IMR-90 (cell line): ENCODE data around the gene NELL1. TPM values are rescaled to one million over a fixed set of nuclear protein-coding genes. Genes with fewer than 3 reads are reported as not detected.

Experiments
- ATAC-seq: fragments of 200-7000 bp; cut with Tn5 transposase; 2 replicates; pipeline ENCODE4 v1.9.1; 2020; ENCODE audit warnings: low read depth, mild to moderate bottlenecking, moderate library complexity
- BruUV-seq: library from RNA; stranded (reverse); fragments of 400-500 nt; replicated peaks from 2 replicates; lab custom pipeline; 2021; lab: Mats Ljungman, UMichigan
- CTCF ChIA-PET: fragments of 300-600 bp; formaldehyde crosslinking; extraction: SDS; loops from one replicate; lab custom pipeline; 2021; ENCODE audit warnings: antibody characterized with exemption; lab: Yijun Ruan, JAX
- POLR2A ChIA-PET: fragments of 300-600 bp; sonication (Branson Sonifier 250); formaldehyde crosslinking; loops from one replicate; lab custom pipeline; 2022; ENCODE audit warnings: antibody characterized with exemption; ENCODE audit not compliant: unreplicated experiment; lab: Charles Lee
- DNase-seq: peaks from one replicate; pipeline ENCODE4 v3.0.0; 2013
- H2AFZ ChIP-seq: replicated peaks from 2 replicates; pipeline ENCODE3; 2013; ENCODE audit warnings: low read length, mild to moderate bottlenecking; ENCODE audit not compliant: poor library complexity
- H2AK5ac ChIP-seq: 2 replicates; pipeline ENCODE4 v1.6.1; 2013; ENCODE audit warnings: low read depth, low read length, inconsistent platforms
- H2AK9ac ChIP-seq: replicated peaks from 2 replicates; pipeline ENCODE3; 2013; ENCODE audit warnings: mild to moderate bottlenecking, low read depth, low read length, moderate library complexity; ENCODE audit not compliant: poor library complexity
- H2BK120ac ChIP-seq: 2 replicates; pipeline ENCODE4 v1.6.1; 2013; ENCODE audit warnings: low read depth, low read length, inconsistent platforms
- H2BK15ac ChIP-seq: 3 replicates; pipeline ENCODE4 v1.6.1; 2013; ENCODE audit warnings: low read depth, low read length, inconsistent platforms
- H2BK20ac ChIP-seq: 2 replicates; pipeline ENCODE4 v1.6.1; 2013; ENCODE audit warnings: low read depth, mild to moderate bottlenecking, inconsistent platforms, low read length, moderate library complexity
- H2BK5ac ChIP-seq: 2 replicates; pipeline ENCODE4 v1.6.1; 2013; ENCODE audit warnings: mild to moderate bottlenecking, low read depth, low read length, inconsistent platforms; ENCODE audit not compliant: poor library complexity, severe bottlenecking
- H3K14ac ChIP-seq: replicated peaks from 2 replicates; pipeline ENCODE4 v1.6.1; 2013; ENCODE audit warnings: low read depth, low read length, inconsistent platforms
- H3K18ac ChIP-seq: 2 replicates; pipeline ENCODE4 v1.6.1; 2013; ENCODE audit warnings: low read depth, low read length, control low read depth
- H3K23ac ChIP-seq: 2 replicates; pipeline ENCODE4 v1.6.1; 2013; ENCODE audit warnings: low read depth, low read length, inconsistent platforms
- H3K27ac ChIP-seq: 2 replicates; pipeline ENCODE4 v1.5.1; 2013; ENCODE audit warnings: mild to moderate bottlenecking, control low read depth, low read length; ENCODE audit not compliant: insufficient read depth
- H3K27me3 ChIP-seq: 2 replicates; pipeline ENCODE4 v1.6.1; 2013; ENCODE audit warnings: low read length; ENCODE audit not compliant: control insufficient read depth, insufficient read depth
- H3K36me3 ChIP-seq: 2 replicates; pipeline ENCODE4 v1.6.1; 2013; ENCODE audit warnings: low read length, mixed read lengths; ENCODE audit not compliant: control insufficient read depth, insufficient read depth
- H3K4ac ChIP-seq: 2 replicates; pipeline ENCODE4 v1.6.1; 2013; ENCODE audit warnings: low read depth, low read length, inconsistent platforms
- H3K4me1 ChIP-seq: 2 replicates; pipeline ENCODE4 v1.6.1; 2013; ENCODE audit warnings: low read length, mixed read lengths; ENCODE audit not compliant: control insufficient read depth, insufficient read depth
- H3K4me2 ChIP-seq: 2 replicates; pipeline ENCODE4 v1.6.1; 2013; ENCODE audit warnings: low read depth, mild to moderate bottlenecking, control low read depth, low read length, moderate library complexity
- H3K4me3 ChIP-seq: 2 replicates; pipeline ENCODE4 v1.5.1; 2013; ENCODE audit warnings: low read depth, mild to moderate bottlenecking, control low read depth, low read length, moderate library complexity; ENCODE audit not compliant: insufficient read depth
- H3K56ac ChIP-seq: 2 replicates; pipeline ENCODE4 v1.6.1; 2013; ENCODE audit warnings: low read length, inconsistent platforms; ENCODE audit not compliant: insufficient read depth; ENCODE audit errors: extremely low read depth
- H3K79me1 ChIP-seq, 2 experiments: 2 replicates each; pipeline ENCODE4 v1.6.1; 2013; ENCODE audit warnings: low read length in 2 of 2, inconsistent platforms in 1 of 2, low read depth in 1 of 2
- H3K9ac ChIP-seq: 2 replicates; pipeline ENCODE4 v1.6.1; 2013; ENCODE audit warnings: low read depth, low read length, control low read depth
- H3K9me1 ChIP-seq: 2 replicates; pipeline ENCODE4 v1.6.1; 2013; ENCODE audit warnings: low read length, inconsistent platforms; ENCODE audit not compliant: insufficient read depth
- H3K9me3 ChIP-seq: 2 replicates; pipeline ENCODE4 v1.6.1; 2013; ENCODE audit warnings: low read length; ENCODE audit not compliant: control insufficient read depth, insufficient read depth
- H4K20me1 ChIP-seq: 2 replicates; pipeline ENCODE4 v1.6.1; 2013; ENCODE audit warnings: low read length, inconsistent platforms; ENCODE audit not compliant: insufficient read depth
- H4K5ac ChIP-seq: 2 replicates; pipeline ENCODE4 v1.6.1; 2013; ENCODE audit warnings: mild to moderate bottlenecking, low read depth, low read length, control low read depth
- H4K8ac ChIP-seq, 2 experiments: 2 replicates each; pipeline ENCODE4 v1.6.1; 2013; ENCODE audit warnings: low read depth in 2 of 2, low read length in 2 of 2, control low read depth in 1 of 2, inconsistent platforms in 1 of 2
- H4K91ac ChIP-seq: 2 replicates; pipeline ENCODE4 v1.6.1; 2013; ENCODE audit warnings: low read depth, low read length, inconsistent platforms; ENCODE audit not compliant: insufficient read depth
- BHLHE40 ChIP-seq: fragments of 150-350 bp; IDR thresholded peaks from 2 replicates; pipeline ENCODE4 v1.6.1; 2016; ENCODE audit warnings: mild to moderate bottlenecking, low read depth, low read length
- CHD1 ChIP-seq: IDR thresholded peaks from 2 replicates; pipeline ENCODE4 v1.6.1; 2012; ENCODE audit warnings: low read depth, low read length, improper control_type of control experiment
- MAFK ChIP-seq: IDR thresholded peaks from 2 replicates; pipeline ENCODE4 v1.6.1; 2012; ENCODE audit warnings: low read depth, low read length, improper control_type of control experiment
- MXI1 ChIP-seq: IDR thresholded peaks from 2 replicates; pipeline ENCODE4 v1.6.1; 2012; ENCODE audit warnings: low read depth, mild to moderate bottlenecking, low read length, moderate library complexity, borderline replicate concordance
- NFE2L2 ChIP-seq: fragments of 150-350 bp; IDR thresholded peaks from 2 replicates; pipeline ENCODE4 v1.6.1; 2016; ENCODE audit warnings: low read depth, mild to moderate bottlenecking, low read length
- POLR2A ChIP-seq: IDR thresholded peaks from 2 replicates; pipeline ENCODE4 v1.6.1; 2012; ENCODE audit warnings: mild to moderate bottlenecking, low read depth, low read length
- RAD21 ChIP-seq: IDR thresholded peaks from 2 replicates; pipeline ENCODE4 v1.6.1; 2012; ENCODE audit warnings: low read length, improper control_type of control experiment
- SMC3 ChIP-seq: fragments of 150-350 bp; IDR thresholded peaks from 2 replicates; pipeline ENCODE4 v1.6.1; 2016; ENCODE audit warnings: low read depth, mild to moderate bottlenecking, antibody characterized with exemption, low read length, moderate library complexity
- WGBS, 2 experiments: methylation state at CpG; one replicate each; pipeline versions ENCODE4 v1.1.5 to v1.1.7; 2013; ENCODE audit warnings: missing lambda C conversion rate in 2 of 2; ENCODE audit not compliant: insufficient read length in 1 of 2; ENCODE audit errors: extremely low coverage in 2 of 2; 5-methylcytosine and 5-hydroxymethylcytosine counted together
- dilution Hi-C: fragments of 300-500 bp; cut with HindIII; formaldehyde crosslinking; loops from one replicate; pipeline ENCODE4 v1.14.3; 2018; ENCODE audit warnings: low sequenced_read_pairs; ENCODE audit not compliant: unreplicated experiment
- in situ Hi-C: fragments of 300-500 bp; cut with MboI; formaldehyde crosslinking; loops from 3 replicates; pipeline ENCODE4 v1.14.3; 2019; ENCODE audit warnings: low sequenced_read_pairs, inconsistent platforms, mixed read lengths
- intact Hi-C: fragments of 100-400 bp; cut with micrococcal nuclease; formaldehyde crosslinking; loops from 2 replicates; pipeline ENCODE4 v1.10.0; 2022
- polyA plus RNA-seq, 3 experiments: library from polyadenylated mRNA; depleted of rRNA; stranded (reverse); fragments of >200 nt; gene quantifications; 2 replicates each; pipeline ENCODE4 v1.2.3, GENCODE V29; 2012; ENCODE audit warnings: low replicate concordance in 1 of 3
- total RNA-seq: library from RNA; depleted of rRNA; stranded (reverse); fragments of >200 nt; gene quantifications from 2 replicates; pipeline ENCODE4 v1.2.3, GENCODE V29; 2012
- TF ChIP-seq, protein P1 (sequence below): fragments of 150-350 bp; IDR thresholded peaks from 2 replicates; pipeline ENCODE4 v1.6.1; 2017; ENCODE audit warnings: mild to moderate bottlenecking, antibody characterized with exemption, low read length, low read depth
- TF ChIP-seq, protein P2 (sequence below): conservative IDR thresholded peaks from 2 replicates; pipeline ENCODE4 v1.5.1; 2012; ENCODE audit warnings: mild to moderate bottlenecking, low read depth, low read length, improper control_type of control experiment

Gene NELL1
- total and polyA plus RNA-seq, 2 of the 4 experiments (the other 2 are of a cell fraction), result not detected

DNA sequence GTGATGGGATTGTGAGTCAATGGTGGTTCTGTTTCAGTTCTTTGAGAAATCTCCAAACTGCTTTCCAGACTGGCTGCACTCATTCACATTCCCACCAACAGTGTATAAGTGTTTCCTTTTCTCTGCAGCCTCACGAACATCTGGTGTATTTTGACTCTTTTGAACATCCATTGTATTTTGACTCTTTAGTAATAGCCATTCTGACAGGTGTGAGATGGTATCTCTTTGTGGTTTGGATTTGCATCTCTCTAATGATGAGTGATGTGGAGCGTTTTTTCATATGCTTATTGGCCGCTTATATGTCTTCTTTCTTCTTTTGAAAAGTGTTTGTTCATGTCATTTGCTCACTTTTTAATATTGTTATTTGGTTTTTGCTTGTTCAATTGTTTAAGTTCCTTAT lies 19.4 kb downstream of the NELL1 start:
- H3K4ac ChIP-seq, result no peak overlapping the region
- no peak overlapping the region for H3K9ac ChIP-seq
- DNase-seq, result no peak
- in situ Hi-C loops, result no loop called here
- H4K91ac ChIP-seq, result no peak overlapping the region
- peaks cover 2% of the 10 kb centered on the region; the same call in 1 of the 2 replicates for H3K9me3 ChIP-seq
- H2BK15ac ChIP-seq, result no peak overlapping the region
- H3K18ac ChIP-seq, result no peak overlapping the region
- no peak overlapping the region for H2BK5ac ChIP-seq
- H3K4me2 ChIP-seq, result no peak overlapping the region
- no peak overlapping the region for H2AK9ac ChIP-seq
- H2BK20ac ChIP-seq, result no peak overlapping the region
- no peak overlapping the region for H4K5ac ChIP-seq
- no peak for TF ChIP-seq RAD21
- no peak for TF ChIP-seq CHD1
- TF ChIP-seq BHLHE40, result no peak
- TF ChIP-seq SMC3, result no peak
- no peak for TF ChIP-seq POLR2A
- TF ChIP-seq, protein P1, sequence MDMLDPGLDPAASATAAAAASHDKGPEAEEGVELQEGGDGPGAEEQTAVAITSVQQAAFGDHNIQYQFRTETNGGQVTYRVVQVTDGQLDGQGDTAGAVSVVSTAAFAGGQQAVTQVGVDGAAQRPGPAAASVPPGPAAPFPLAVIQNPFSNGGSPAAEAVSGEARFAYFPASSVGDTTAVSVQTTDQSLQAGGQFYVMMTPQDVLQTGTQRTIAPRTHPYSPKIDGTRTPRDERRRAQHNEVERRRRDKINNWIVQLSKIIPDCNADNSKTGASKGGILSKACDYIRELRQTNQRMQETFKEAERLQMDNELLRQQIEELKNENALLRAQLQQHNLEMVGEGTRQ, result no peak
- TF ChIP-seq NFE2L2, result no peak
- TF ChIP-seq, protein P2, sequence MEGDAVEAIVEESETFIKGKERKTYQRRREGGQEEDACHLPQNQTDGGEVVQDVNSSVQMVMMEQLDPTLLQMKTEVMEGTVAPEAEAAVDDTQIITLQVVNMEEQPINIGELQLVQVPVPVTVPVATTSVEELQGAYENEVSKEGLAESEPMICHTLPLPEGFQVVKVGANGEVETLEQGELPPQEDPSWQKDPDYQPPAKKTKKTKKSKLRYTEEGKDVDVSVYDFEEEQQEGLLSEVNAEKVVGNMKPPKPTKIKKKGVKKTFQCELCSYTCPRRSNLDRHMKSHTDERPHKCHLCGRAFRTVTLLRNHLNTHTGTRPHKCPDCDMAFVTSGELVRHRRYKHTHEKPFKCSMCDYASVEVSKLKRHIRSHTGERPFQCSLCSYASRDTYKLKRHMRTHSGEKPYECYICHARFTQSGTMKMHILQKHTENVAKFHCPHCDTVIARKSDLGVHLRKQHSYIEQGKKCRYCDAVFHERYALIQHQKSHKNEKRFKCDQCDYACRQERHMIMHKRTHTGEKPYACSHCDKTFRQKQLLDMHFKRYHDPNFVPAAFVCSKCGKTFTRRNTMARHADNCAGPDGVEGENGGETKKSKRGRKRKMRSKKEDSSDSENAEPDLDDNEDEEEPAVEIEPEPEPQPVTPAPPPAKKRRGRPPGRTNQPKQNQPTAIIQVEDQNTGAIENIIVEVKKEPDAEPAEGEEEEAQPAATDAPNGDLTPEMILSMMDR, result no peak
- no peak for TF ChIP-seq MAFK
- TF ChIP-seq MXI1, result no peak
- H3K23ac ChIP-seq, result no peak overlapping the region
- H3K56ac ChIP-seq, result no peak overlapping the region
- H3K27ac ChIP-seq, result no peak overlapping the region
- H3K36me3 ChIP-seq, result no peaks in the 10 kb centered on the region
- no peaks in the 10 kb centered on the region for H3K9me1 ChIP-seq
- WGBS, 2 experiments, result no CpG with 5 or more reads among the region's 3 CpGs
- CTCF ChIA-PET, result no interaction called here
- no peaks in the 10 kb centered on the region for H3K4me1 ChIP-seq
- no peaks in the 10 kb centered on the region for H4K20me1 ChIP-seq
- ATAC-seq, result no peak
- no peak overlapping the region for H2AFZ ChIP-seq
- POLR2A ChIA-PET, result no interaction called here
- no peak overlapping the region for H2BK120ac ChIP-seq
- no peaks in the 10 kb centered on the region for H3K79me1 ChIP-seq
- H3K27me3 ChIP-seq, result no peaks in the 10 kb centered on the region
- no peak overlapping the region for H3K4me3 ChIP-seq
- no peak overlapping the region for H2AK5ac ChIP-seq
- intact Hi-C loops, result no loop called here
- BruUV-seq, result no TSS peak
- dilution Hi-C loops, result no loop called here
- H4K8ac ChIP-seq, result no peak overlapping the region
- H3K14ac ChIP-seq, result no peak overlapping the region
